HG03159 (cell line): ENCODE data around the gene ZFAND2B.

Experiments
- ATAC-seq: cut with Tn5 transposase; IDR thresholded peaks from one replicate; pipeline ENCODE4 v1.9.1; 2021; ENCODE audit warnings: mild to moderate bottlenecking, moderate library complexity; ENCODE audit not compliant: unreplicated experiment

ZFAND2B gene, protein sequence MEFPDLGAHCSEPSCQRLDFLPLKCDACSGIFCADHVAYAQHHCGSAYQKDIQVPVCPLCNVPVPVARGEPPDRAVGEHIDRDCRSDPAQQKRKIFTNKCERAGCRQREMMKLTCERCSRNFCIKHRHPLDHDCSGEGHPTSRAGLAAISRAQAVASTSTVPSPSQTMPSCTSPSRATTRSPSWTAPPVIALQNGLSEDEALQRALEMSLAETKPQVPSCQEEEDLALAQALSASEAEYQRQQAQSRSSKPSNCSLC

DNA sequence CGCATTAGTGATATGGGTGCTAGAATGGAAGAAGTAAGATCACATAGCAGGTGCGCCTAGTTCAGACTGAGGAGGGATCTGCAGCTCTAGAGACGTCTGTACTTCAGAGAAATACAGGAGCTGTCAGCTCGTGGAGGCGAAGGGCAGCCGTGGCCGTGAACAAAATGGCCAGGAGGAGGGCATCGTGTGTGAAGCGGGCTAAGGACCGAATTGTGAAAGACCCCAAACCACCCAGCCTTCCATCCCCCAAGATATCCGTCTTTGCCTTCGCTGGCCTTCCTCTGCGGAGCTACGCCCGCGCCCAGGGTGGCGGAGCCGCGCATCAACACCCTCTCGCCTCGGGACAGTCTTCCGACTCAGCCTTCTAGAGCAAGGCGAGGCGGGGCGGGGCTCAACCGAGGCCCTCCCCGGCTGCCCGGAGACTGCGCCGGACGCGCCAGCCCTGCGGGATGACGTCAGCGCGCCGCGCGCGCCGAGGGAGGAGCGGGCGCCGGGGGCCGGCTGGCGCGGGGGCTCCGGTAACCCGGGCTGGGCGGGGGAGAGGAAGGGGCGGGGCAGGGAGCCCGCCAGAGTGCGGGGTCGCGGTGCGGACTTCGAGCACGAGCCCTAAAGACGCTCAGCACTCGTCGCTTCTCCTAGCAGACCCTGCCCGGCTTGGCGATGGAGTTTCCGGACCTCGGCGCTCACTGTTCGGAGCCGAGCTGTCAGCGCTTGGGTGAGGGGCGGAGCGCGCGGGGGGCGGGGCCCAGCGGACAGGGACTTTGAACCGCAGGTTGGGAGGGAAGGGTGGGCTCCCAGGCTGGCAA, at the start of gene ZFAND2B:
Gene ZFAND2B (plus strand): TSS at position 455 of the 806 bp plus-strand sequence. CDS start 206 bp downstream, at position 661.
- peak; percentile 97 for ATAC-seq

DNA sequence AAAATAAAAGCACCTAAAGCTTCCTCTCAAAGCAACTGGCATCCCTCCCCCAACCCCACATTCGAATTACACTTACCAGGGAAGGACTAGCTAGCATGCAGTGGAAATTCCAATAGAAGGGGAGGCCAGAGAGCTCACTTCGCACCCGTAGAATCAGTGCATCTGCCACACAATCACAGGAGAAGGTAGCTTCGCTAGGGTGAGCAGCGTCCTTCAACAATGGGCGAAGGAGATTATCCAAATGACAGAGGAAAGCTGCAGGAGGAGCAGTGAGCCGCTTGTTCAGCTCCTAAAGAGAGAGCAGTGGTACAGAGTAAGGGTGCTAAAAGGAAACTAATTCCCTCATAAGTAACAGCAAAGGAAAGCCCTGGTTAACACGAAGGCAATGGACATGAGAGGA, 49.2 kb upstream of the ZFAND2B start:
- ATAC-seq = no peak

DNA sequence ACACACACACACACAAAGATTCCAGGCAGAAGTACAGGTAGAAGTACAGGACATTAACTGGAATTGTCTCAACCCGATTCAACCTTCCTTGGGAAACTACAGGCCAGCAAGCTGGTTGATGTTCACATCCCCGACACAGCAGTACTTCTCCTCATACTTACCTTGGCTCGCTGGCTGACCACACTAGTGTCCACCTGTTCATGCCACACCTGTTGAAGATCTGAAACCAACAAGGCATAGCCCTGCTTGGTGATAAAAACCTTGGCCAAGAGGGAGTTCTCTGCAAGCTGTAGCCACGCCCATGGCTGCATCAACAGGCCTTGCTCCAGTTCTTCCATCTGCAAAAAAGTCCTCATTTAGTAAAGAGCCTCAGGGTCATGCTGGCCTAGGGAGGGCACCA, 48.6 kb upstream of the ZFAND2B start:
- no peak for ATAC-seq

DNA sequence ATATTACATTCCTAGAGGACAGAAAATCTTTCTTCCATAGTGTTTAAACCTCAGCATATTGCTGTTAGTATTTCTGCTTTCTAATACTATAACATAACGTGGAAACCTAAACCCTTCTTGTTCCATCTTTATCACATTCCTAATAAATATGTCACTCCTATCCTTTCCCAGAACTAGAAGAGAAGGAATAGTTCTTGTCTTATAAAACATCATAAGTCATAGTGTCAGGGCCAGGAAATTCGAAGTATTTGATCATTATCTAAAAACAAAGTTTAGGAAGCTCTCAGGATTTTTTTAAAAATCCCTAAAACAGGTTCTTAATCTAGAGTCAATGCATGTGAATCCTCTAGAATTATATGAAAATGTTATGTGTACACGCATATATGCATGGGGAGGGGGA, 48.0 kb upstream of the ZFAND2B start:
- ATAC-seq = no peak

DNA sequence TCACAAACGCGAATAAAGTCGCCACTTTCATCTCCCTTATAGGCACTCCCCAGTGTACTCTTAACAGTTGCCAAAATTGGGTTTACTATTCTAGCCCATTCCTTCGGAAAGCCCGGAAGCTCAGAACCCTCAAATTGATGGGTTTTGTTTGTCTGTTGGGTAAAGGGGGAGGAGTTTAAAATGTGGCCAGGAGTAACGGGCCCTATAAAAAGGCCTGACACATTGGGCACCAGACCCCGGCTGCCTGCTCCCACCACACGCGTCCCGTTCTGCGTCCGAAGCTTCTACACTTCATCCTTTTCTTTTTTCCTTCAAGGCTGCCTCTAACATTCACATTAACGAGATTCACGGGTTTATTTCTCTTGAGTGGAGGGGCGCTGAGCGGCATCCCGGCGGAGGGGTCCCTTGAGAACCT, 46.8 kb upstream of the ZFAND2B start:
- ATAC-seq = peak; percentile 8

DNA sequence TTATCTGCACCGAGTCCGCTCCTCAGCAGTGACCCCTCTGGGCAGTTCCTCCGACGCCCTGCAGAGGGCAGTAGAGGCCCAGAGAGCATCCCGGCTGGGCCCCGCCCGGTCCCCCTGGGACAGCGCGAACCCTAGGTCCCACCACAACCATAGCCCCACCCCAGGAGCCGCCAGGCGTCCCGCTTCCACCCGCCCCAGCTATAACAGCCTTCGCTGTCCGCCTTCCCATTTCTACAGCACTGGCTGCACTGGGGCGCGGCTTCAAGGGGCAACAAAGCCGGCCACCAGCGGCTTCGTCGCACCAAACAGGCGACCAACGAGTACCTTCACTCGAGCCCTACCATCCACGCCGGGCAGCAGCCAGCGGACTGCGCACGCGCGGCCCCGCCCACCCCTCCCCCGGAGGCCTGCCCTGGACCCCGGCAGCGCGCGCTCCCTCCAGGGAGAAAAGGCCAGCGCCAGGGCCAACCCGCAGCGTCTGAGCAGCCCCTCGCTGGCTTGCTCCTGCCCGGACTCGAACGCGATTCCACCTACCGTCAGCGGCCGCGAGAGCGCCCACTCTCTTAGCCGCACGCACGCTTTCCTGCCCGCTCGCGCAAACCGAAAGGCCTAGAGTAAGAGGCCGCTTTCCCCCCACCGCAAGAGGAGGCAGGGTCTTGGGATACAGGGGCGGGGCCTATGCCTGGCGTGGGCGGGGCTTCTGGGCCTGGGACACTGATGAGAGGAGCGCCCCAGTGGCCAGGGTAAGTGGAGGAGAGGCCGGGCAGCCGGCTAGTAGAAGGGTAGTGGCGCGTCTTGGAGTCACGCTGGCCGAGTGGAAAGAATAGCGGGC, 46.2 kb upstream of the ZFAND2B start, which contains the start of gene NHEJ1:
Gene NHEJ1 (minus strand): TSS at position 630 of the 832 bp plus-strand sequence. CDS start 2,453 bp downstream, outside the sequence.
- ATAC-seq = peak; percentile 92

DNA sequence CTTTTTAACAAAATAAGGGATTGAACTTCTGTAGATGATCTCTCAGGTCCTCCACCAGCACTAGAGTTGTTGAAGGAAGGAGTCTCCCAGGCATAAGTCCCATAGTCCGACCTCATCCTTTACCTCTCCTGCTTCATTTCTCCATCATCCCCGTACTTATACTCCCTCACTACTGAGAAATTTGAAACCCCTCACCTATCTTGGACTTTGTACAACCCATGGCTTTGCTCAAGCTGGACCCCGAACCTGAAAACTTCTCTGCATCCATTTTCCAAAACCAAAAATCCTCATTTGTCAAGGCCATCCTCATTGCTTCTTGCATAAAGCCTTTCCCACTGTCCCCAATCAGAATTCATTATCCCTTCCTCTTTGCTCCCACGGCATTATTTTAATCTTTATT, 45.5 kb upstream of the ZFAND2B start:
- no peak for ATAC-seq

DNA sequence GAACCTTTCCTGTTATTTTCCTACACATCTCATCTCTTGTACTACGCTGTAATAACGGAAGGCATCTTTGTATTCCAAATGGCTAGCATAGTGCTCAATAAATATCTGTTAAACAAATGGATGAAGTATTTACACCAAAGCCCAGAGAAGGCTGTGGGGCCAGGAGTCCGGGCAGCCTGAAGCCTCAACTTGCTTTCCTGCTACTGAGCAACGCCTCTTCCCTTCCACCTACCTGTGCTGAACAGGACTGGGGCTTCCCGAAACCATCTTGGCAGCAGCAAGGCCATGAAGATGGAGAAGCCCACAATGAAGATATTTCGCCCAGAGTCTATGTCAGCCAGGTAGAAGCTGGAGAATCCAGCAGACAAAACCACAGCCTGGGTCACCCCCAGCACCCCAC, 43.4 kb upstream of the ZFAND2B start:
- ATAC-seq = no peak

DNA sequence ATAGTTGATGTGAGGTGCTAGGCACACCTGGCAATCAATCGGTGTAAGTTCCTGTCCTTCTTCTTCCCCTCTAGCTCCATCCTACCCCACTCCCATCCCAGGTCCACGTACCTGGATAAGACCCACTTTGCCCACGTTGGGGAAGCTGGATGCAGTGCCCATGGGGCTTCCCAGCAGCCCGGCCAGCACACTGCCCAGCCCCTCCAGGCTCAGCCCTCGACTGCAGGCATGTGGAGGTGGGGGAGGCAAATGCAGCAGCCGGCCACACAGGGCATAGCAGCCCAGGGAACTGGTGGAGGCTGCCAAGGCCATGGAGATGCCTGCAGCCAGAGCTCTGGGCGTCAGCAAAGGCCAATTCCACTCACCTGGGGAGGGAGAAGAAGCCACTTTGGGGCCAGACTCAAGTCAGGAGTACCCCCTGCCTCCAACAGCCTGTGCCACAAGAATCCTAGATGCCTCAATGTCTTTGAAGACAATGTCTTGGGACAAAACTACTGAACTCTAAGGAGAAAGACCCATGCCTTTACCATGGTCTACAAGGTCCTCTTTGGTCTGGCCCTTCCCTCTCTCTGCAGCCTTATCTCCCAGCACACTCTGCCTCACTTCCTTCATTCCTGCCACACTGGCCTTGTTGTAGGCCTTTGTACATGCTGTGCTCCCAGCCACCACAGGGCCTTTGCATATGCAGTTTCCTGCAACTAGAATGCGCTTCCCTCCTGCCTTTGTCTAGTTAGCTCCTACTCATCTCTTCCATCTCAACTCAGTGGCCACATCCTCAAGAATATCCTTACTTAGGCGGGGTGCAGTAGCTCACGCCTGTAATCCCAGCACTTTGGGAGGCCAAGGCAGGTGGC, 41.3 kb upstream of the ZFAND2B start:
- ATAC-seq = no peak

DNA sequence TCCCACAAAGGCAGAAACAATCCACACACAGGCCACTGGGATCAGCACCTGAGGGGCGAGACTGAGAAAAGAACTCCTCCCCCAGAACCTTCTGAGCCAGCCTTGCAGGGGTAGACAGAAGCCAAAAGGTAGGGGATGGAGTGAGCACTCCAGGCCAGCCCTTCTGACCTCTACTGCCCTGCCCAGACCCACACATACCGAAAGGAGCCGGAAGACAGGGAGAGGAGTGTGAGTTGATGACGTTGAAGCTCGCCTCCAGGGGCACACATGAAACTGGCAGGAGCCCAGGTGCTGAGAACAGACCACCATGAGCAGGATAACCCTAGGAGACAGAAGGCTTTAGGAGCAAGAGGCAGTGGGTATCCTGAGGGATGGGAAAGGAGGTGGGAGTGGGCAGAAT, 38.6 kb upstream of the ZFAND2B start:
- ATAC-seq = no peak

DNA sequence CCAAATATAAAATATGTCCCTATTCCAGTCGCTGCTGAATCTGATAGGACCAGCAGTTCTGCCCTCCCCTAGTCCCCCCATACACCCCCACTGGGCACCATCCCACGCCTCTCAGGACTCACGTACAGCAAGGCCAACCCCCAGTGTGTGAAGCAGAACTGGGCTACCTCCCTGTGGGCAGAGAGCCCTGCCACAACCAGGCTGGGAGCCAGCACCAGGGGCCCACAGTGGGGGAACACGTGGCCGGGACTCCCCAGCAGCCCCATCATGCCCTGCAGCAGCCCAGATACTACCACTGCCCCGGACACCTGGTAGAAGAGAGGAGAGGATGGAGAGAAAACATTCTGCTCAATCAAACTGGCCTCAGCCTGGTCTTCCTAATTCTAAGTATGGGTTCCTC, 38.1 kb upstream of the ZFAND2B start:
- no peak for ATAC-seq

DNA sequence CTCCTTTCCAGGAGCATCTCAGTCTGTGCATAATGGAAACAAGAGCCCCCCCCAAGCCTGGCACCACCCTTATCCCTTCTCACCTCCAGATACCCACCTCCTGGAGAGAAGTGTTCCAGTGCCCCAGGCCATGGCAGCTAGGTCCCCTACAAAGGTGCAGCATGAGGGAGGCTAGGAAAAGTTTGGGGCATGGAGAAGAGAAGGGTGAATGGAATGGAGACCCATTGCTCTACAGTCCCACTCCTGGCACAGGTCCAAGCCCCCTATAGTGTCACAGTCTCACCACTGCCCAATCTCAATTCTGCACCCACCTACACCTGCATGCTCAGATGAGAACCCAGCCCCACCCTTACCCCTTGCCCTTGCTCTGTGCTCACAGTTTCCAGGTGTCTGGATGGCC, 37.6 kb upstream of the ZFAND2B start:
- no peak for ATAC-seq

DNA sequence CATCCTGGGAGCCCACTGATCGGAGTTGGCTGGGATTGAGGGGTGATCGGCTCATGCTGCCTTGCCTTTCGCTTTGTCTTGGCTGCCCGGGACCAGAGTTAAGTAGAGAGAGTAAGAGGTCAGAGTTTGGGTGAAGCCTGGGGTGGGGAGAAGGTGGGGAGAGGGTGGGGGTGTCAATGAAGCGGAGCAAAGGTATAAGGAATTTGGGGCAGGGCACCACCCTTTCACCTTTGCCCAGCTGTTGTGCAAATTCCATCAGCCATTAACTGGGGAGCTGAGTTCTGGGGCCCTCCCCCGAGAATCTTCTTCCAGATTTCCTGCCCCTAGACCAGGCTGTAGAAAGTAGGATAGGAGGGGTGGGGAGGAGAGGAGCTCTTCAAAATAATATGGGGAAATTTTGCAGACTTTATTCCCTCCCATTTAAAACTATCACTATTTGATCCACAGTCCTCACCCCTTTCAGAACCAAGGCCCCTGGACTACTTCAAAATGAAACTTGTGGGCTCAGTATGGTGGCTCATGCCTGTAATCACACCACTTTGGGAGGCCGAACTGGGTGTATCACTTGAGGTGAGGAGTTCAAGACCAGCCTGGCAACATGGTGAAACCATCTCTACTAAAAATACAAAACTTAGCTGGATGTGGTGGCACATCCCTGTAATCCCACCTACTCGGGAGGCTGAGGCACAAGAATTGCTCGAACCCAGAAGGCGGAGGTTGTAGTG, 36.5 kb upstream of the ZFAND2B start, which contains the start of gene SLC23A3:
Gene SLC23A3 (minus strand): TSS at position 100 of the 725 bp plus-strand sequence. CDS start 45 bp downstream, at position 55.
- no peak for ATAC-seq

DNA sequence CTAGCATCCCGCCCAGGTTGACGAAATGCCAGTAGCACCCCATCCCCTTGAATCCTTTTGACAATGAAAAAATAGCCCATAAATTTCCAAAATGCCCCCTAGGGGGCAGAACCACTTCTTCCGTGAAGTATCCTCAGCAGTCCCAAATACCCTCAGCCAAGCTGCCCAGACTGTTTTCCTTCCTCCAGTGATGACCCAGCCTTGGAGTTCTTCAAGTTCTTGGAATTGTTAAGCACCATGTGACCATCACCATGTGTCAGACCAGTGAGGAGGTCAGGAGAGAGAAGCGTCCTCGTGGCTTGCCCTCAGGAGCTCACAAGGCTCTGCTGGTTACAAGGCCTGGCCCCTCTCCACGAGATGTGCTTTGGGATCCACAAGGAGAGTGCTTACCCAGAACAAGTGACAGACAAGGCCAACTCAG, 35.3 kb upstream of the ZFAND2B start:
- ATAC-seq = no peak

DNA sequence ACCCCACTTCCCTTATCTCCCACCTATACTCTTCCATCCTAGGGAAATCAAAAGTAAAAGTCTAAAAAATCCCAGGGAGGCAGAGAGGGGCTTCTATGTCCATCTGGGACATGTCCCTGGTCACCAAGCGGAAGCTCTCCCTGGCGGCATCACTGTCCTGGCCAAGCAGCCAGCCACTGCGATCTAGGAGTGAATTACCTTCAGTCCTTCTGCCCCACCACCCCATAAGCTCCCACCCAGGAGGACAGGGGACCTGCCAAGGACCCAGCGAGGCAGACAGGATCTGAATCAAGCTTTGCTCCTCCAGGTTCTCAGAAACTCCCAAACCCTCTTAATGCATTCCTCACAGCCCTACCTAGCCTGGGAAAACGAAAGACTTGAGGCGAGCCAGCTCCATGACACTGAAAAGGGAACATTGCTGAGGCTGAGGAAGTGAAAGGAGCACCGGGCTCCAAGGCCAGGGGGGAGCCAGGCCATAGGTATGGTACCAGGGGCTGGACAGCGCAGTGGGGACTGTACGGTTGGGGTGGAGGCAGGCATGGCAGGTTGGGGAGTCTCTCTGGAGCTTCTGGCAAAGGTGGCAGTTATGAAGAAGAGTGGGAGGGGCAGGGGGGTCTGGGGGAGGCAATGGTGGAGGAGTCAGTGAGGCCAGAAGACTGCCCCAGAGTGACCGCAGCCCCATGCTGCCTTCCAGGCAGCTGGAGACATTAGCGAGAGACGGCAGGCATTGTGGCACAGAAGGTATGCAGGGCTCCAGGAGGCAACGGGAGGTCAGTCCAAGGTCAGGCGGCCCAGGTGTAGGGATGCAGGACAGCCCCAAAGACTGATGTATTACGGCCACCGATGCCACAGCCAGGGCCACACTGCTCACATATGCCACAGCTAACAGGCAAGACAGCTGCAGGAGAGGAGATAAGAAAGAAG, 34.1 kb upstream of the ZFAND2B start:
- no peak for ATAC-seq

DNA sequence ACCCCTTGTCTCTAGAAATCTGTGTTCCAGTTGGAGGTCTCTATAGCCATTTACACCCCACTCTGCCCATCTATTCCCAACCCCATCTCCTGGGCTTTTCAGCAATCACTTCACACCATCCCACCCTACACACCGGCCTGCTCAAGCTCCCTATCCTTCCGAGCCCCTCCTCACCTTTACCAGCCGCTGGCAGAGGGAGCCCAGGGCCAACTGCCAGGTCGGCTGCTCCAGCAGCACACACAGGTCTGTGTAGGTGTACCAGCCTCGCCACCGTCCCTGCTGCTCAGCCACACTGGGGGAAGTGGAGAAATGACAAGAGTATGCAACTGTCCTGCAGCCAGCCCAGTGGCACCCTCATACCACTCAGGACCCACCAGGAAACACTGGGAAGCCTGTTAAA, 33.4 kb upstream of the ZFAND2B start:
- no peak for ATAC-seq

DNA sequence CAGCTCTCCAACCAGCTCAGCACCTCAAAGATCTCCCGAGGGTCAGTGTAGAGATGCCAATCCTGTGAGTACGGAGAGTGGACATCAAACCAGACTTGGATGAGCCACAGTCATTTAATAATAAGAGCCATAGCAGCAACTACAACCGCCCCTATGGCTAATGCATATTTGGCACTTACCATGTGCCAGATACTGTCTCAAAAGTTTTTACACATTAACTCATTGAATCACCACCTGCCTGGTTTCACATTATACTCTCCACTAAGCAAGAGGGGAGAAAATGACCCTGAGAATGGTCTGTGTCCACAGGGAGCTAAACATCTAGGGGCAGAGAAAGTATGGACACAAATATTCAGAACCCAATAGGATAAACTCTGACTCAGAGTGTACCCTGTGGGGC, 32.4 kb upstream of the ZFAND2B start:
- no peak for ATAC-seq

DNA sequence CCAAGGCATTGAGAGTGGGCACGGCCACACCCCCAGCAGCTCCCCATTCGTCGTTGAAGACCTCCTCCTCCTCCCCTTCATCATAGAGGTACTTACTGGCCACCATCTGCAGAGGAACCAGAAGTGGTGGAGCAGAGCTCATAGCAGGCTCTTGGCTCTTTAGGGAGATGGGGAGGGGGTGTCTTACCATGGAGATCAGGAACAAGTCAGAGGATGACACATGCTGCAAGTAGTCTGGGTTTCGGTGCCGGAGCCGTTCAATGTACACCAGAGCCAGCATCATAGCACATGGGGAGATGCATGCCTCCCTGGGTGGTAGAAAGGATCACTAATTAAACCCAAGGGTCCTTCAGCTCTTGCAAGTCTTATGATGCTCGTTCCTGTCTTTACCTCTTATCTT, 31.8 kb upstream of the ZFAND2B start:
- ATAC-seq = no peak

DNA sequence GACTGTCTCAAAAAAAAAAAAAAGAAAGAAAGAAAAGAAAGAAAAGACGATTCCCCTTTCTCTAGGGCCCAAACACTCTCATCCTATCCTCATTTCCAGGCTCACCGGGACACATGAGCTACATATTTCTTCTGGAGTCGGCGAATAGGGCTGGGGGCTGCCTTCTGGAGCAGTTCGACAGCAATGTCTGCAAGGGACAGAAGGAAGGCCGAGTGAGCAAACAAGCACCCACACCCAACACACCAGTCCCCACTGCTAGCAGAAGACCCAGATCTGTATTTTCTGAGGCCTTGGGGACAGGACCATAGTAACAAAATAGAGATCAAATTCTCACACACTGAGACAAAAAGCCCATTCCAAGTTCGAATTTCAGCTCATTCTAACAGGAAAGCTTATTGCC, 31.1 kb upstream of the ZFAND2B start:
- ATAC-seq = no peak
